Fibroblast of upper back skin (primary cell): ENCODE data around the gene BBIP1.

Source experiments
- DNase-seq: peaks from one replicate; pipeline ENCODE4 v3.0.0-alpha.2; 2013

The BBIP1 gene

GRCh38 chr10:110861930-110862649 is 56.9 kb downstream of the BBIP1 start:
- DNase-seq = no peak

GRCh38 chr10:110861476-110861875 is 57.5 kb downstream of the BBIP1 start:
- no peak for DNase-seq

- no peak for DNase-seq
These were observed 58.3 kb downstream of the BBIP1 start for GRCh38 chr10:110860576-110861241.

- DNase-seq = peak; percentile 94
These were observed 59.0 kb downstream of the BBIP1 start for GRCh38 chr10:110859973-110860376.

GRCh38 chr10:110859206-110859972 is 59.6 kb downstream of the BBIP1 start:
- DNase-seq = no peak

GRCh38 chr10:110858297-110858934 is 60.6 kb downstream of the BBIP1 start:
- no peak for DNase-seq

- peak; percentile 48 for DNase-seq
These were observed 61.5 kb downstream of the BBIP1 start for GRCh38 chr10:110857265-110858171.

- no peak for DNase-seq
These were observed 64.9 kb downstream of the BBIP1 start for GRCh38 chr10:110853921-110854605.

GRCh38 chr10:110852947-110853346 is 66.0 kb downstream of the BBIP1 start:
- no peak for DNase-seq

- no peak for DNase-seq
These were observed 66.6 kb downstream of the BBIP1 start for GRCh38 chr10:110852255-110852896.

GRCh38 chr10:110851020-110851612 is 67.9 kb downstream of the BBIP1 start:
- peak; percentile 58 for DNase-seq

- no peak for DNase-seq
These were observed 68.9 kb downstream of the BBIP1 start for GRCh38 chr10:110850099-110850498.
